Measurements from ENCODE around the gene CLIC1.

The CLIC1 gene

GRCh38 chr6:31701666-31702404 lies 34.5 kb downstream of the CLIC1 start:
- no peak for DNase-seq (ENCODE audit: low read depth in 2 of 2)

GRCh38 chr6:31700740-31701401 lies 35.5 kb downstream of the CLIC1 start:
- no peak for DNase-seq (ENCODE audit: low read depth in 2 of 2)

GRCh38 chr6:31697555-31697954 lies 38.8 kb downstream of the CLIC1 start:
- DNase-seq (ENCODE audit: low read depth in 2 of 2), result no peak

GRCh38 chr6:31693535-31693934 lies 42.8 kb downstream of the CLIC1 start:
- no peak for DNase-seq (ENCODE audit: low read depth in 2 of 2)

- no peak for DNase-seq (ENCODE audit: low read depth in 2 of 2)
Measured at GRCh38 chr6:31692886-31693285, 43.4 kb downstream of the CLIC1 start.

GRCh38 chr6:31692353-31692752 lies 44.0 kb downstream of the CLIC1 start:
- no peak for DNase-seq (ENCODE audit: low read depth in 2 of 2)

- no peak for DNase-seq (ENCODE audit: low read depth in 2 of 2)
Measured at GRCh38 chr6:31691564-31692108, 44.7 kb downstream of the CLIC1 start.

- DNase-seq (ENCODE audit: low read depth in 2 of 2), result no peak
Measured at GRCh38 chr6:31691078-31691463, 45.3 kb downstream of the CLIC1 start.

- no peak for DNase-seq (ENCODE audit: low read depth in 2 of 2)
Measured at GRCh38 chr6:31690231-31691077, 45.9 kb downstream of the CLIC1 start.

GRCh38 chr6:31689249-31690110 lies 46.9 kb downstream of the CLIC1 start:
- no peak for DNase-seq (ENCODE audit: low read depth in 2 of 2)

- no peak for DNase-seq (ENCODE audit: low read depth in 2 of 2)
Measured at GRCh38 chr6:31687860-31688693, 48.3 kb downstream of the CLIC1 start.

- no peak for DNase-seq (ENCODE audit: low read depth in 2 of 2)
Measured at GRCh38 chr6:31687321-31687720, 49.0 kb downstream of the CLIC1 start.

GRCh38 chr6:31686483-31686882 lies 49.8 kb downstream of the CLIC1 start:
- DNase-seq (ENCODE audit: low read depth in 2 of 2), result no peak

GRCh38 chr6:31683591-31683990 lies 52.7 kb downstream of the CLIC1 start:
- DNase-seq (ENCODE audit: low read depth in 2 of 2), result no peak

- no peak for DNase-seq (ENCODE audit: low read depth in 2 of 2)
Measured at GRCh38 chr6:31681135-31681671, 55.1 kb downstream of the CLIC1 start.
